ENCODE results near the gene GRIK4.

GRIK4 gene

DNA sequence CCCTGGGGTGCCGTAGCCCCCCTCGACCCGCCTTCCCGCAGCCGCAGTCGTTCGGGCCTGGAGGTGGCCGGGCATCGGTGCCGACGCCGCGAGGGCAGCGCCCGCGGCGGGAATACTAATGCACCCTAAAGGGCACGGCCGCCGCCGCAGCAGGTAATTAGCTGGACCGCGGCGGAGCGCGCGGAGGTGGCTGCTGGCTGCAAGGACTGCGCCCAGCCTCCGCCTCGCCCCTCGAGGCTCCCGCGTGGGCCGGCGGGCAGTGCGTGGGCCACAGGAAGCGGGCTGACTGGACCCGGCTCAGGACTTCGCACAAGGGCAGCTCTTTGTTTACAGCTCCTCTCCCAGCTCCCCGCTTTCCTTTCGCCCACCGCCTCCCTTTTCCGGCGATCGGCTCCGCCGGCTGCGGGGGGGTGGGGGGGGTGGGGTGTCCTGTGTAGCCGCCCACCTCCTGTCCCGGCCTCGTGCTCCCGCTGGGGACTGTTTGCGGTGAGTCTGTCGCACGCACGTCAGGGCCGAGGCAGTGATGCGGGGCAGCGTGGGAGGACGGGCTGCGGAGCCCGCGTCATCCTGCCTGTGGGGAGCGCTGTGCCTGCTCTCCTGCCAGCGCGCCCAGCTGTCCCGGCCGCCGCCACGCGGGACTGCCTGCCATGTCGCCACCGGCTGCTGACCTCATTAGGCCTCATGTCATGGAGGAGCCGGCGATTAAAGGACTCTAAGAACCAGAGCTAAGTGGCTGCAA, 53.2 kb downstream of the GRIK4 start:
- DNase-seq (ENCODE audit: low read depth), result peak; percentile 39
- H3K4me3 ChIP-seq (ENCODE audit: low read depth, low read length), result no peak overlapping the region

DNA sequence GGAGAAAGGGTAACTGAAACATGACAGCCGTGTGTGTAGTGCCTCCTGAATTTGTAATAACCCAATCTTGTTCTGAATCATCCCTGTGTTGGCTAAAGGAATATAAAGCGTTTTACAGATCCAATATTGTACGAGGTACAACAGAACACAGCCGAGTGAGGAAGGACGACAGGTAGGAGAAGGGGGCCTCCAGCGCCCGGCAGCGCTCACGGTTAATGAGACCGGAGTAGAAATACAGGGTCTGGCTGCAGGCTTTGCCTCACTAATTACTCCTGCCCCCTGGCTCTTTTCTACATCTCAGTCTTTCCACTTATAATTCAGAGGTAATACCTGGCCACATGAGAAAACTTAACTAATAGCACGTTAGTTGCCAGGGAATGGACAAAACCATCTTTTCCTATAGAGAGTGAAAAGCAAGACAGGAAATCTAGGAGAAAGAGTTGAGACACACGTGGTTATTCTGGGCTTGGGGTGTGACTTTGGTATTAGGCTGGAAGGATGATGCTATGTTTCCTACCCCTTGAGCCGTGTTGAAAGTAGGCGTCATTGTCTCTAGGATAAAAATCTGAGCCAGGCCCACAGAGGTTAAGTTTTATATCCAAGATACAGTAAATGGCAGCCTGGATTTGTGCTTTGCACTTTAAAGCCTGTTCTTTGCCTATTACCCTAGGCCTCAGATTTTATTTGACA, 54.1 kb downstream of the GRIK4 start:
- H3K4me3 ChIP-seq (ENCODE audit: low read depth, low read length), result no peak overlapping the region
- no peak for DNase-seq (ENCODE audit: low read depth)
- TF ChIP-seq, protein P1, sequence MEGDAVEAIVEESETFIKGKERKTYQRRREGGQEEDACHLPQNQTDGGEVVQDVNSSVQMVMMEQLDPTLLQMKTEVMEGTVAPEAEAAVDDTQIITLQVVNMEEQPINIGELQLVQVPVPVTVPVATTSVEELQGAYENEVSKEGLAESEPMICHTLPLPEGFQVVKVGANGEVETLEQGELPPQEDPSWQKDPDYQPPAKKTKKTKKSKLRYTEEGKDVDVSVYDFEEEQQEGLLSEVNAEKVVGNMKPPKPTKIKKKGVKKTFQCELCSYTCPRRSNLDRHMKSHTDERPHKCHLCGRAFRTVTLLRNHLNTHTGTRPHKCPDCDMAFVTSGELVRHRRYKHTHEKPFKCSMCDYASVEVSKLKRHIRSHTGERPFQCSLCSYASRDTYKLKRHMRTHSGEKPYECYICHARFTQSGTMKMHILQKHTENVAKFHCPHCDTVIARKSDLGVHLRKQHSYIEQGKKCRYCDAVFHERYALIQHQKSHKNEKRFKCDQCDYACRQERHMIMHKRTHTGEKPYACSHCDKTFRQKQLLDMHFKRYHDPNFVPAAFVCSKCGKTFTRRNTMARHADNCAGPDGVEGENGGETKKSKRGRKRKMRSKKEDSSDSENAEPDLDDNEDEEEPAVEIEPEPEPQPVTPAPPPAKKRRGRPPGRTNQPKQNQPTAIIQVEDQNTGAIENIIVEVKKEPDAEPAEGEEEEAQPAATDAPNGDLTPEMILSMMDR (IDR thresholded peaks at IDR 0.05; ENCODE audit: low read depth, low read length, missing control alignments), result no peak

More for the DNA sequence above, 53.2 kb downstream of the GRIK4 start:
- TF ChIP-seq, protein P1 (IDR thresholded peaks at IDR 0.05; ENCODE audit: low read depth, low read length, missing control alignments), result peak; percentile 15

DNA sequence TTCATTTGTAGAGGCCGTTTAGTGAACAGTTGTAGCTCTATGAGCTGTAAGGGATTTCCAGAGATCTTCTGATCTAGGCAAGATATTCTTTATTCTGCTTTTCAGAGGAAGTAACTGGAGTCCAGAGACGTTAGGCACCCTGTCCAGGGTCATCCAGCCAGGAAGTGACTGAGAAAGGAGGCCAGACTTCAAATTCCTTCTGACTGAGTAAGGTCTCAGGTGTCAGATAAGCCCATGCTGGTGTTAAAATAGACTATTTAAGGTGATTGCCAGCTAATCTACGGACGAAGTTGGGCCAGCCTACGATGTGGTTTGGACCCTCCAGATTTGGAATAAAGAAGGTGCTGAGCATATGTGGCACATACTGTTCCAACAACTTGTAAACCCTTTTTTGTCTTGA, 54.6 kb downstream of the GRIK4 start:
- H3K4me3 ChIP-seq (ENCODE audit: low read depth, low read length), result no peak overlapping the region
- TF ChIP-seq, protein P1 (IDR thresholded peaks at IDR 0.05; ENCODE audit: low read depth, low read length, missing control alignments), result no peak
- no peak for DNase-seq (ENCODE audit: low read depth)

DNA sequence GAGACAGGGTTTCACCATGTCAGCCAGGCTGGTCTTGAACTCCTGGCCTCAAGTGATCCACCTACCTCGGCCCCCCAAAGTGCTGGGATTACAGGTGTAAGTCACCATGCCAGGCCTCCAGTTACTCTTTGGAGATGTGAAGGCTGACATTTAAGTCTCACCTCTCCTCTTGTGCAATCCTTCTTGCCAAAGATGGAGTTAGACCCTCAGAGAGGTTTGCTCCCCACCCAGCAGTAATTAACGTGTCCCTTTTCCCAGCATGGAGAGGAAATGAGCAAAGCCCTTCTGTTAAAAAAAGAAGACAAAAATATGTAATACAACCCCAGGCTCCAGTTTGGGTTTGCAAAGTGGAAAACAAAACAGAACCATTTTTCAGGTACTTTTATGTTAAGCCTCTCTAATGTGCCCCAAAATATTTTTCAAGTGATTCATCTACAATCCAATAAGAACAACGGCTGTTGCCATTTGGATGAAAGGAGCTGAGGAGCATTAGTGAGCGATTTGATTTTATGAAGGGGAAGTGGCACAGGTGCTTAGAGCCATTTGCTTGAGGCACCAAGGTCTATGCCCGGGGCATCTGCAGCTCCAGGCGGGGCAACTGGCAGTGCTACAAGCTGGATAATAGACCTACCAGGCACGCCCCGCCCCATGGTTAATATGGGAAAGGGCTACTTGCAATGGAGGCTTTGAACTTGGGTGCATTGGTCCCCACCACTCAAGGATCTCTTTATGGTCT, 57.2 kb downstream of the GRIK4 start:
- DNase-seq (ENCODE audit: low read depth), result no peak
- TF ChIP-seq, protein P1 (IDR thresholded peaks at IDR 0.05; ENCODE audit: low read depth, low read length, missing control alignments), result no peak
- no peak overlapping the region for H3K4me3 ChIP-seq (ENCODE audit: low read depth, low read length)

DNA sequence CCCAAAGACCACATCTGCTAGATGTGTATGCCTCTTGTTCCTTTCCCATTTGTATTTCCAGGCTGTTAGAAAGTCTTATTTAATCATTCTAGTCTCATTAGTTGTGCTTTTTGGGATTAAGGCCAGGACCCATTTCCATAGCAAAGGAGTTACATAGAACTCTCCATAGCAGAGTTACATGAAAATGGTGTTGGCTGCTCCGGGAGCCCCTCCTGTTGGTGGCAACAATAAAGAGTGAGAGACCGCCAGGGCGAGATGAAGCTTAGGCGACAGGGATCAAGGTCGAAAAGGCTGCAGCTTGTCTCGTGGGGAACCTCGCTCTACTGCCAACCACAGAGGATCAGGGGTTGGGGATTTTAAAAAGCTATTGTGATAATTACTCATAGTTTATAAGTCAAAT, 58.3 kb downstream of the GRIK4 start:
- no peak overlapping the region for H3K4me3 ChIP-seq (ENCODE audit: low read depth, low read length)
- DNase-seq (ENCODE audit: low read depth), result no peak
- TF ChIP-seq, protein P1 (IDR thresholded peaks at IDR 0.05; ENCODE audit: low read depth, low read length, missing control alignments), result no peak

DNA sequence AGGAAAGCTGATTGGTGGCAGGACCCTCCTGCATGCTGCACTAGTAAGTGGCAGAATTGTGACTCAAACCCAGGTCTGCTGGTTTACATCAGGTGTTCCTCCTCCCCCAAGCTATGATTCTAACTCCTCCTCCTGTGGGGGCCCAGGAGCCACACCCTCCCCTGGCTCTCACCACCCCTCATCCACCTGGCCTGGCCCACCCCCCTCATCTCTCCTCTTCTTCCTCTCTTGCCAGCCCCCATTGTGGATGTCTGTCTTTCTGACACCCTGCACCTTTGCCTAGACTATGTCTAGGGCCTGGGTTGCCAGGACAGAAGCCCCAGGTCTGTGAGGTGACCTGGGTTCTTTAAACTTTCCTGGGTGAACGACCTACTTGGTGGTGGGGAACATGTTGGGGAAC, 59.9 kb downstream of the GRIK4 start:
- no peak for DNase-seq (ENCODE audit: low read depth)
- TF ChIP-seq, protein P1 (IDR thresholded peaks at IDR 0.05; ENCODE audit: low read depth, low read length, missing control alignments), result no peak
- H3K4me3 ChIP-seq (ENCODE audit: low read depth, low read length), result no peak overlapping the region
